Stimulated activated CD8-positive, alpha-beta memory T cell treated with anti-CD3 and anti-CD28 coated beads, Interleukin-15, amount 100 ng/mL, for 1 hour (primary cell): Measurements from ENCODE around the gene RPL13A.
"Not testable (repeated sequence)": the region's sequence is repeated elsewhere in the genome, so short reads cannot be mapped to it uniquely, and the experiment has no call there.

ENCODE experiments used
- DNase-seq: peaks from one replicate; pipeline ENCODE4 v3.0.0-alpha.2; 2020; ENCODE audit warnings: low read depth

RPL13A gene

GRCh38 chr19:49456326-49456725, 31.1 kb upstream of the RPL13A start:
- DNase-seq: no peak

- no peak for DNase-seq
Observed at GRCh38 chr19:49458567-49458903, 28.9 kb upstream of the RPL13A start.

GRCh38 chr19:49459388-49459787, 28.0 kb upstream of the RPL13A start:
- no peak for DNase-seq

- DNase-seq: not testable (repeated sequence)
Observed at GRCh38 chr19:49461130-49461529, 26.3 kb upstream of the RPL13A start.

GRCh38 chr19:49461656-49462055, 25.8 kb upstream of the RPL13A start:
- no peak for DNase-seq

GRCh38 chr19:49462492-49462891, 24.9 kb upstream of the RPL13A start:
- no peak for DNase-seq

GRCh38 chr19:49463960-49464740, 23.3 kb upstream of the RPL13A start:
- no peak for DNase-seq

GRCh38 chr19:49465371-49465770, 22.0 kb upstream of the RPL13A start:
- no peak for DNase-seq

GRCh38 chr19:49468199-49468598, 19.2 kb upstream of the RPL13A start:
- DNase-seq: no peak

- peak; percentile 71 for DNase-seq
Observed at GRCh38 chr19:49468746-49469447, 18.5 kb upstream of the RPL13A start.

GRCh38 chr19:49469828-49470614, 17.4 kb upstream of the RPL13A start:
- DNase-seq: peak; percentile 55

GRCh38 chr19:49470615-49470978, 16.8 kb upstream of the RPL13A start:
- no peak for DNase-seq

- DNase-seq: no peak
Observed at GRCh38 chr19:49472936-49473335, 14.5 kb upstream of the RPL13A start.

GRCh38 chr19:49473501-49473867, 13.9 kb upstream of the RPL13A start:
- not testable (repeated sequence) for DNase-seq

- peak; percentile 77 for DNase-seq
Observed at GRCh38 chr19:49473868-49474541, 13.4 kb upstream of the RPL13A start, which contains the start of gene FLT3LG. Gene FLT3LG (plus strand): TSS chr19:49474215. CDS start chr19:49474640, 425 bp downstream.

- no peak for DNase-seq
Observed at GRCh38 chr19:49474542-49474924, 12.9 kb upstream of the RPL13A start.

GRCh38 chr19:49475191-49475917, 12.1 kb upstream of the RPL13A start:
- no peak for DNase-seq

- no peak for DNase-seq
Observed at GRCh38 chr19:49475995-49476880, 11.2 kb upstream of the RPL13A start.

GRCh38 chr19:49479975-49480628, 7.3 kb upstream of the RPL13A start:
- no peak for DNase-seq
